ENCODE measurements around the gene ATP1A1.
A peak's percentile ranks its signal among the peaks of the same experiment; 100 is the strongest.

ATP1A1 gene

GRCh38 chr1:116415699-116416533 is 42.9 kb downstream of the ATP1A1 start:
- no peak for DNase-seq

GRCh38 chr1:116416854-116417513 is 43.9 kb downstream of the ATP1A1 start:
- no peak for DNase-seq

- no peak for DNase-seq
Observed at GRCh38 chr1:116417678-116418077, 44.6 kb downstream of the ATP1A1 start.

GRCh38 chr1:116418091-116418830 is 45.2 kb downstream of the ATP1A1 start:
- DNase-seq = peak; percentile 69

GRCh38 chr1:116420417-116421200 is 47.6 kb downstream of the ATP1A1 start:
- DNase-seq = no peak

GRCh38 chr1:116424438-116424837 is 51.4 kb downstream of the ATP1A1 start:
- no peak for DNase-seq

GRCh38 chr1:116424863-116425262 is 51.8 kb downstream of the ATP1A1 start:
- DNase-seq = no peak

- no peak for DNase-seq
Observed at GRCh38 chr1:116425987-116426386, 52.9 kb downstream of the ATP1A1 start.

GRCh38 chr1:116426401-116426800 is 53.4 kb downstream of the ATP1A1 start:
- DNase-seq = no peak

GRCh38 chr1:116428576-116428975 is 55.5 kb downstream of the ATP1A1 start:
- DNase-seq = no peak

GRCh38 chr1:116429821-116430374 is 56.9 kb downstream of the ATP1A1 start:
- no peak for DNase-seq

GRCh38 chr1:116431870-116432500 is 58.9 kb downstream of the ATP1A1 start:
- no peak for DNase-seq

GRCh38 chr1:116432655-116433265 is 59.7 kb downstream of the ATP1A1 start:
- no peak for DNase-seq

- no peak for DNase-seq
Observed at GRCh38 chr1:116433275-116434257, 60.5 kb downstream of the ATP1A1 start.

GRCh38 chr1:116434849-116435248 is 61.8 kb downstream of the ATP1A1 start:
- DNase-seq = no peak

- no peak for DNase-seq
Observed at GRCh38 chr1:116435806-116436610, 63.0 kb downstream of the ATP1A1 start.

GRCh38 chr1:116436611-116436970 is 63.5 kb downstream of the ATP1A1 start:
- no peak for DNase-seq

- DNase-seq = no peak
Observed at GRCh38 chr1:116439701-116440100, 66.7 kb downstream of the ATP1A1 start.

GRCh38 chr1:116440731-116441130 is 67.7 kb downstream of the ATP1A1 start:
- no peak for DNase-seq
